Measurements from ENCODE around the gene CITED4.

DNA sequence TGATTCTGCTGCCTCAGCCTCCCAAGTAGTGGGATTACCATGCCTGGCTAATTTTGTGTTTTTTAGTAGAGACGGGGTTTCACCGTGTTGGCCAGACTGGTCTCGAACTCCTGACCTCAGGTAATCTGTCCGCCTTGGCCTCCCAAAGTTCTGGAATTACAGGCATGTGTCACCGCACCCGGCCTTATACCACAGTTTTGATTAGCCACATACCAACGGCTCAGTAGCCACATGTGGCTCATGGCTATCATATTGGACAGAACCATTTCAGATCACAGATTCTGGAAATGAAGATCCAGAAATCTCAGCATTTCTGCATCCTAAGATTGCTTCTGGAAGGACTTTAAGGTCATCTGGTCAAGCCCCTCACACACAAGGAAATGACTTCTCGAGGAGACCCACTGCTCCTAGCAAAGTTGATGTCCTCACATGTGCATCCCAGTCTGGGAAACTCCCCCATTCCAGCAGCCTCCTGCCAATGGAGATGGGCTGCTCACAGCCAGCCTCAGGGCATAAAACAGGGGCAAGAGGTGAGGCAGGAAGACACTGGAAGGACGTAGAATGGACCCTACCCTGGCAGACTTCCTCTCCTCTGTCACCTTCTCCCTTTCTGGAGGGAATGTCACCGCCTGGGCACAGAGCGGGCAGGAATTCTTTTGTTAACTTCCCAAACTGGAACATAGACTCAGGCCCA lies 17.5 kb upstream of the CITED4 start:
- TF ChIP-seq CTCF (IDR thresholded peaks at IDR 0.05; ENCODE audit: low read length) (no peak), EZH2 (IDR thresholded peaks at IDR 0.05; ENCODE audit: borderline replicate concordance, low read length) (no peak)
